Embryonic facial prominence (tissue), 1 donor: ENCODE data around the gene PLEKHH2.
"Not testable (repeated sequence)": the region's sequence is repeated elsewhere in the genome, so short reads cannot be mapped to it uniquely, and the experiment has no call there.

ENCODE experiments used
- DNase-seq: peaks from one replicate; pipeline ENCODE4 v3.0.0-alpha.2; 2016; ENCODE audit errors: extremely low spot score

The PLEKHH2 gene

GRCh38 chr2:43637030-43637803 lies at the start of gene PLEKHH2:
PLEKHH2 (plus strand) TSS chr2:43637260; CDS start chr2:43644674, 7,414 bp downstream.
- peak; percentile 72 for DNase-seq

- no peak for DNase-seq
Observed at GRCh38 chr2:43592443-43592842, 44.6 kb upstream of the PLEKHH2 start.

- DNase-seq = no peak
Observed at GRCh38 chr2:43593254-43593653, 43.8 kb upstream of the PLEKHH2 start.

GRCh38 chr2:43594875-43595274 lies 42.2 kb upstream of the PLEKHH2 start:
- DNase-seq = no peak

GRCh38 chr2:43595603-43596412 lies 41.3 kb upstream of the PLEKHH2 start, which contains the start of gene THADA:
THADA (minus strand) TSS chr2:43596038; CDS start chr2:43592392, 3,646 bp downstream.
- DNase-seq = peak; percentile 97

GRCh38 chr2:43600596-43600995 lies 36.5 kb upstream of the PLEKHH2 start:
- DNase-seq = not testable (repeated sequence)

- DNase-seq = no peak
Observed at GRCh38 chr2:43604674-43605073, 32.4 kb upstream of the PLEKHH2 start.

- peak; percentile 50 for DNase-seq
Observed at GRCh38 chr2:43605079-43605655, 31.9 kb upstream of the PLEKHH2 start.

- DNase-seq = no peak
Observed at GRCh38 chr2:43605851-43606250, 31.2 kb upstream of the PLEKHH2 start.

GRCh38 chr2:43609290-43609918 lies 27.7 kb upstream of the PLEKHH2 start:
- DNase-seq = peak; percentile 15

GRCh38 chr2:43610361-43610760 lies 26.7 kb upstream of the PLEKHH2 start:
- no peak for DNase-seq

- peak; percentile 51 for DNase-seq
Observed at GRCh38 chr2:43611987-43612894, 24.8 kb upstream of the PLEKHH2 start.

- DNase-seq = no peak
Observed at GRCh38 chr2:43612944-43613343, 24.1 kb upstream of the PLEKHH2 start.

- DNase-seq = no peak
Observed at GRCh38 chr2:43616967-43617680, 19.9 kb upstream of the PLEKHH2 start.

GRCh38 chr2:43619511-43619910 lies 17.5 kb upstream of the PLEKHH2 start:
- no peak for DNase-seq

- DNase-seq = no peak
Observed at GRCh38 chr2:43622931-43623451, 14.1 kb upstream of the PLEKHH2 start.

- no peak for DNase-seq
Observed at GRCh38 chr2:43631618-43632317, 5.3 kb upstream of the PLEKHH2 start.

- peak; percentile 31 for DNase-seq
Observed at GRCh38 chr2:43634604-43635306, 2.3 kb upstream of the PLEKHH2 start.

GRCh38 chr2:43636153-43636552 lies 907 bp upstream of the PLEKHH2 start:
- not testable (repeated sequence) for DNase-seq
